ENCODE data around the gene STPG1. TPM values are rescaled to one million over a fixed set of nuclear protein-coding genes. Genes with fewer than 3 reads are reported as not detected.
A peak's percentile ranks its signal among the peaks of the same experiment; 100 is the strongest.

Gene STPG1
- total and polyA plus RNA-seq, 5 experiments from 2014 or later, result 4.1 to 6.8 (median 5.9) TPM

GRCh38 chr1:24425441-24425840 lies 11.9 kb upstream of the STPG1 start:
- ATAC-seq (no peak), DNase-seq (no peak)
- peaks cover 41 to 91% (median 78%) of the 10 kb centered on the region in 4 donors for H3K4me1 Mint-ChIP-seq
- peaks cover 3 to 91% (median 39%) of the 10 kb centered on the region in 3 donors for H3K36me3 Mint-ChIP-seq
- H3K27ac Mint-ChIP-seq, result peak overlapping the region in 4 of 10 donors; percentile 36 to 77 (median 45)
- POLR2A ChIA-PET, result interaction anchor here (0.8 to 1.3 kb wide), 3 partner anchors 56 to 76 kb away, joined by 3 to 4 read pairs (median 3); no protein-coding TSS in a partner anchor
- H3K9me3 Mint-ChIP-seq, result no peaks in the 10 kb centered on the region
- H3K27me3 Mint-ChIP-seq, result no peaks in the 10 kb centered on the region
- peak overlapping the region in 1 of 10 donors; percentile 39 for H3K4me3 Mint-ChIP-seq

GRCh38 chr1:24424990-24425389 lies 11.4 kb upstream of the STPG1 start:
- no peak overlapping the region for H3K4me3 Mint-ChIP-seq

GRCh38 chr1:24424207-24424606 lies 10.6 kb upstream of the STPG1 start:
- ATAC-seq, result no peak
- Mint-ChIP-seq H3K9me3 (no peaks in the 10 kb centered on the region), H3K4me1 (peaks cover 43 to 94% (median 82%) of the 10 kb centered on the region in 4 donors), H3K36me3 (peaks cover 3 to 98% (median 48%) of the 10 kb centered on the region in 3 donors), H3K27ac (peak overlapping the region in 9 of 10 donors; percentile 17 to 70 (median 48)), H3K4me3 (peak overlapping the region in 1 of 10 donors; percentile 14), H3K27me3 (no peaks in the 10 kb centered on the region)
- POLR2A ChIA-PET, result interaction anchor here (0.6 to 0.9 kb wide), 2 partner anchors 77 to 108 kb away, joined by 4 read pairs; no protein-coding TSS in a partner anchor
- no peak for DNase-seq

More at GRCh38 chr1:24424990-24425389, 11.4 kb upstream of the STPG1 start:
- Mint-ChIP-seq H3K4me1 (peaks cover 40 to 92% (median 80%) of the 10 kb centered on the region in 4 donors), H3K9me3 (no peaks in the 10 kb centered on the region), H3K27ac (peak overlapping the region in 3 of 10 donors; percentile 47 to 70 (median 49)), H3K36me3 (peaks cover 3 to 94% (median 40%) of the 10 kb centered on the region in 3 donors), H3K27me3 (no peaks in the 10 kb centered on the region)
- no peak for DNase-seq
- no peak for ATAC-seq
- POLR2A ChIA-PET, result interaction anchor here (0.8 to 1.3 kb wide), 3 partner anchors 57 to 77 kb away, joined by 3 to 4 read pairs (median 3); no protein-coding TSS in a partner anchor

GRCh38 chr1:24421502-24421901 lies 7.9 kb upstream of the STPG1 start:
- POLR2A ChIA-PET, result interaction anchor here (0.6 to 0.7 kb wide), 2 partner anchors 80 to 809 kb away, joined by 5 to 6 read pairs; no protein-coding TSS in a partner anchor
- H3K4me1 Mint-ChIP-seq, result peaks cover 46 to 93% (median 81%) of the 10 kb centered on the region in 4 donors
- peak overlapping the region in 2 of 10 donors; percentile 8 to 14 for H3K4me3 Mint-ChIP-seq
- DNase-seq (no peak), ATAC-seq (no peak)
- no peaks in the 10 kb centered on the region for H3K27me3 Mint-ChIP-seq
- H3K9me3 Mint-ChIP-seq, result no peaks in the 10 kb centered on the region
- peaks cover 3 to 83% (median 41%) of the 10 kb centered on the region in 3 donors for H3K36me3 Mint-ChIP-seq
- peak overlapping the region in 4 of 10 donors; percentile 6 to 79 (median 50) for H3K27ac Mint-ChIP-seq

- H3K27ac Mint-ChIP-seq, result peak overlapping the region in 1 of 10 donors; percentile 29
- no peaks in the 10 kb centered on the region for H3K27me3 Mint-ChIP-seq
- no peak for DNase-seq
- H3K4me1 Mint-ChIP-seq, result peaks cover 47 to 91% (median 79%) of the 10 kb centered on the region in 4 donors
- POLR2A ChIA-PET, result no interaction called here
- H3K4me3 Mint-ChIP-seq, result no peak overlapping the region
- no peaks in the 10 kb centered on the region for H3K9me3 Mint-ChIP-seq
- H3K36me3 Mint-ChIP-seq, result peaks cover 3 to 75% (median 38%) of the 10 kb centered on the region in 3 donors
- no peak for ATAC-seq
These were observed 7.0 kb upstream of the STPG1 start for GRCh38 chr1:24420547-24420946.

GRCh38 chr1:24418898-24419628 lies 5.5 kb upstream of the STPG1 start:
- Mint-ChIP-seq H3K36me3 (peaks cover 3 to 60% (median 33%) of the 10 kb centered on the region in 3 donors), H3K4me3 (peak overlapping the region; percentile 21 to 84 (median 71)), H3K9me3 (no peaks in the 10 kb centered on the region), H3K4me1 (peaks cover 49 to 92% (median 79%) of the 10 kb centered on the region in 4 donors), H3K27me3 (no peaks in the 10 kb centered on the region), H3K27ac (peak overlapping the region; percentile 73 to 94 (median 92))
- DNase-seq (peak in 4 of 10 donors; percentile 19 to 39 (median 24)), ATAC-seq (no peak)
- POLR2A ChIA-PET, result interaction anchor here (0.6 to 7.9 kb wide), 9 partner anchors 10 to 265 kb away, joined by 3 to 183 read pairs (median 4); partner anchors contain the start of gene RCAN3

GRCh38 chr1:24417681-24418080 lies 4.1 kb upstream of the STPG1 start:
- POLR2A ChIA-PET, result interaction anchor here (0.8 to 7.9 kb wide), 5 partner anchors 54 to 88 kb away, joined by 3 to 183 read pairs (median 23); partner anchors contain the start of gene RCAN3
- no peaks in the 10 kb centered on the region for H3K27me3 Mint-ChIP-seq
- H3K36me3 Mint-ChIP-seq, result peaks cover 3 to 46% (median 25%) of the 10 kb centered on the region in 3 donors
- peaks cover 41 to 91% (median 81%) of the 10 kb centered on the region in 4 donors for H3K4me1 Mint-ChIP-seq
- peak overlapping the region in 8 of 10 donors; percentile 44 to 97 (median 89) for H3K27ac Mint-ChIP-seq
- ATAC-seq, result no peak
- DNase-seq, result no peak
- H3K4me3 Mint-ChIP-seq, result peak overlapping the region; percentile 92 to 100 (median 98)
- H3K9me3 Mint-ChIP-seq, result no peaks in the 10 kb centered on the region

- ATAC-seq, result peak; percentile 24 to 50
- Mint-ChIP-seq H3K27ac (peak overlapping the region; percentile 86 to 98 (median 95)), H3K9me3 (no peaks in the 10 kb centered on the region), H3K36me3 (peaks cover 0 to 37% (median 18%) of the 10 kb centered on the region in 3 donors), H3K4me3 (peak overlapping the region; percentile 92 to 100 (median 98)), H3K27me3 (no peaks in the 10 kb centered on the region), H3K4me1 (peaks cover 38 to 91% (median 80%) of the 10 kb centered on the region in 4 donors)
- peak in 8 of 10 donors; percentile 44 to 78 (median 56) for DNase-seq
- POLR2A ChIA-PET, result interaction anchor here (0.6 to 7.9 kb wide), 8 partner anchors 13 to 220 kb away, joined by 3 to 183 read pairs (median 6); partner anchors contain the start of gene RCAN3
These were observed 3.2 kb upstream of the STPG1 start for GRCh38 chr1:24416666-24417391.

- peaks cover 38 to 89% (median 77%) of the 10 kb centered on the region in 4 donors for H3K4me1 Mint-ChIP-seq
- no peaks in the 10 kb centered on the region for H3K9me3 Mint-ChIP-seq
These were observed 2.5 kb upstream of the STPG1 start for GRCh38 chr1:24415910-24416665.

GRCh38 chr1:24415334-24415909 lies 1.8 kb upstream of the STPG1 start, which contains the start of gene NIPAL3:
Gene NIPAL3 (plus strand): TSS chr1:24415802. CDS start chr1:24419548, 3,746 bp downstream.
- peak; percentile 91 to 99 (median 97) for DNase-seq
- H3K4me1 Mint-ChIP-seq, result peaks cover 38 to 88% (median 72%) of the 10 kb centered on the region in 4 donors
- peak; percentile 93 for ATAC-seq
- H3K36me3 Mint-ChIP-seq, result peaks cover 0 to 23% (median 11%) of the 10 kb centered on the region in 3 donors
- peak within 1 kb of the TSS; percentile 92 to 100 (median 98) for H3K4me3 Mint-ChIP-seq
- no peaks in the 10 kb centered on the region for H3K9me3 Mint-ChIP-seq
- no peaks in the 10 kb centered on the region for H3K27me3 Mint-ChIP-seq
- H3K27ac Mint-ChIP-seq, result peak within 1 kb of the TSS; percentile 86 to 98 (median 95)
- POLR2A ChIA-PET, result interaction anchor here (0.6 to 7.9 kb wide), 21 partner anchors 12 to 227 kb away, joined by 3 to 183 read pairs (median 4); partner anchors contain the start of genes RCAN3 and SRRM1

More at GRCh38 chr1:24415910-24416665, 2.5 kb upstream of the STPG1 start:
- Mint-ChIP-seq H3K27me3 (no peaks in the 10 kb centered on the region), H3K27ac (peak overlapping the region; percentile 86 to 98 (median 95)), H3K36me3 (peaks cover 0 to 30% (median 13%) of the 10 kb centered on the region in 3 donors), H3K4me3 (peak overlapping the region; percentile 92 to 100 (median 98))
- POLR2A ChIA-PET, result interaction anchor here (0.6 to 7.9 kb wide), 17 partner anchors 13 to 226 kb away, joined by 3 to 183 read pairs (median 5); partner anchors contain the start of genes RCAN3 and SRRM1
- ATAC-seq, result peak; percentile 9 to 13
- DNase-seq, result no peak
